ENCODE measurements around the gene ENTPD8.

ENTPD8 gene

DNA sequence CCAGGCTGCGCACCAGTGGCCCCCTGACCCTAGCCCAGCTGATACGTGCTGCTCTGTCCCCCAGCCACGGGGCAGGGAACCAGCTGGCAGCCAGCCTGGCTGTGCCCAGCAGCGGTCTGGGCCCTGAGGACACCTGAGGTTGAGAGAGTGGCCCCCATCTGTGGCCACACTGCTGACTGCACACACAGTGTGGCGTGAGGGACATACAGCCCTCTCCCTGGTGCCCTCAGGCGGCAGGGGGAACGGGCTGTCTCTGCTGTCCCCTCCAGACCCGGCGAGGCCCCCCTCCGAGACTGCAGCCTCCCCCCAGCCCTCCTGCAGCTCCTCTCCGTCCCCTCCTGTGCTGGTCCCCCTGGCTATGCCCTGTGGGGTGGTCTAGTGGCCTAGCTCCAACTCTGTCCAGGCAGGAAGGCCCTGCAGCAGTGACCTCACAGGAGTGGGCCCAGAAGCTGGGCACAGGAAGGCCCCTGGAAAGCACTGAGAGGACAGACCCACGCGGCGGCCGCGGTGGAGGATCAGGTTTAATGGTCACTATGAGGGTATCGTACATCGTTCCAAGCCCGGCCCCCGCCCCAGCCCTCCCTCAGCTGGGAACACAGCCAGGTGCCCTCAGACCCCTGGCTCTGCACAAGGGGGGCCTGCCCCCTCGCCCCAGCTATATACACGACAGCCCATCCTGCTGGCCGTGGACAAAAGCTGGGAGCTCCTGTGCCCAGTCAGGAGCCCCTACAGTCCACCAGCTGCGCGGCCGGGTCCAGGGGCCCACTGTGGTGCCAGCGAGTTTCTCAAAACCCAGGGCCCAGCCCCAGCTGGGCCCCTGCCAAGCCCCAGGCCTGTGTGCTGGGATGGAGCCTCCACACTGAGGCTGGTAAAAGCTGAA is 6.8 kb upstream of the ENTPD8 start:
- no peak for DNase-seq (ENCODE audit: low read depth)

DNA sequence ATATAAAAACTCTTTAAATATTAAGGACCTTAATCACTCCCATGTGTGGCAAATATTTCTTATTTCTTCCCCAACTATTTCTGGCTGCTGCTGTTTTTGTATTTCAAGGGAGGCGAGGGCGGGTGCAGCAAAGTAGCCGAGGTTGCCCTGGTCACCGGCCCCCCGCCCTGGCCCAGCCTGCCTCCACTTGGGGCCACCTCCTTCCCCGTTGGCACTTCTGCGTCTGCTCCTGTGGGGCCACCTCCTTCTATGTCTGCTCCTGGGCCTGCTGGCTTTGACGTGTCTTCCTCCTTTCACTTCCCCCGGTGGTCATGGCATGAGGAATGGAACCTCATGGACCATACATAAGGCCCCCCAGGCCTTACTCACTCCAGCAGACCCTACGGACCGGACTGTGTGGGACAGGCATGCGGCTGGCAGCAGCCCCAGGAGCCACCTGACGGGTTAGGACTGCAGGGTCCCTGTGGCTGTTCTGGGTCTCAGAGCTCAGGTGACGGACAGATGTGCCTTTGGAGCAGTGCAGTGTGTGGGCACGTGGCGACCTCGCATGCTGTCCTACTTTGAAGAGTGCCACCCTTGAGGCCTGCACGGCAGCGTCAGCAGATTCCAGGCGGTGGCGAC is 5.8 kb upstream of the ENTPD8 start:
- peak; percentile 36 for DNase-seq (ENCODE audit: low read depth)

DNA sequence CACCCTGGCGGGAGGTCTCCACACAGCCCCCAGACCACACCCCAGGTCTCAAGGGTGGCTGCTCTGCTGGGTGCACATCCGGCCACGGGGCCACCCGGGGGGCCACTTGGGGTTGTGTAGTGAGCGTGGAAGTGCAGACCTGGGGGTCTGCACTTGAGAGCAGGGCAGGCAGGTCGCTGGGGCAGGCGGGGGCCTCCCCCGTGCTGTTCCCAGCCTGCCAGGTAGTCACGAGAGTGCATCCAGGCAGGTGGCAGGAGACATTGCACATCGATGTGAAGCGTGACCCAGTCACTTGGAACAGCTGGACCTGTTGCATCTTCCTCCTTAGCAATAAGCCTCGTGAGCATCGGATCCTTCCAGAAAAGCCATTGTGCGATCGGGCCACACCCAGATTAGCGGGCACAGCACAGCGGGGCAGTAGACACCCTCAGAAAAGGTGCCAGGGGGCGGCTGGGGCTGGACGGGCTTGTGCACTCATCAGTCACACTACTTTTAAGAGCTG is 4.8 kb upstream of the ENTPD8 start:
- DNase-seq (ENCODE audit: low read depth) = no peak

DNA sequence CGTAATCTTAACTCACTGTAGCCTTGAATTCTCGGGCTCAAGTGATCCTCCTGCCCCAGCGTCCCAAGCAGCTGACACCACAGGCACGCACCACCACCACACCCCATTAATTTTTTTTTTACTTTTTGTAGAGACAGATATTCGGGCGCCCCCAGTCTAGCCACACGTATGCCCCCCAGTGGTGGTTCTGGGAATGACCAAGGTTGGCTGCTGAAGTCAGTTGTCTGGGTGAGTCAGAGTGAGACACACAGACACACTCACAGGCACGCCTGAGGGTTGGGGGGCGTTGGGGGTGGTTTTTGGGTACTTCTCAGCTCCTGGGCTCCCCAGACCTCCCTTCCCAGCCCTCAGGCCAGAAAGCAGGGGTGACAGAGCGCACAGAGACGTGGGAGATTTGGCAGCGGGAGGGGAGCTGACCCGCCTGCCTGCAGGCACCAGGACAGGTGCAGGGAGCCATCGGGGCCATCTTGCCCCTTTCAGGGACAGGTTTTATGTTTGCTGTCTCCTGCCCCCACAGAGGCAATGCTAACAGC is 4.2 kb upstream of the ENTPD8 start:
- DNase-seq (ENCODE audit: low read depth) = peak; percentile 80

DNA sequence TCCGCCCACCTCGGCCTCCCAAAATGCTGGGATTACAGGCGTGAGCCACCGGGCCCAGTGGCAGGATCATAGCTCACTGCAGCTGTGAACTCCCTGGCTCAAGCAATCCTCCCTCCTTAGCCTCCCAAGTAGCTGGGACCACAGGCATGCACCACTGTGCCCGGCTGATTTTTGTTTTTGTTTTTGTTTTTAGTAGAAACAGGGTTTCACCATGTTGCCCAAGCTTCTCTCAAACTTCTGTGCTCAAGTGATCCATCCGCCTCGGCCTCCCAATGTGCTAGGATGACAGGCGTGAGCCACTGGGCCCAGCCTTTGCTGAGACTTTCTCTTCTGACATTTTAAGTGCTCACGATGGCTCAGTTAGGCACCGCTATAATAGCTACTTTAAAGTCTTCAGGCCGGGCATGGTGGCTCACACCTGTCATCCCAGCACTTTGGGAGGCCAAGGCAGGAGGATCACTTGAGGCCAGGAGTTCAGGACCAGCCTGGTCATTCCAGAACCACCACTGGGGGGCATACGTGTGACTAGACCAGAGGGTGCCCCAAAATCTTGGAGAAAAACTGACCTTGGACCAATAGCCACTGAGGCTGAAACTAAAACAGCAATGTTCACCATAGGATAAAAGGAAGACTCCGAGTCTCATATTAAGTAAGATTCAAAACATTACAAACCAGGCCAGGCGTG is 3.1 kb upstream of the ENTPD8 start:
- no peak for DNase-seq (ENCODE audit: low read depth)

DNA sequence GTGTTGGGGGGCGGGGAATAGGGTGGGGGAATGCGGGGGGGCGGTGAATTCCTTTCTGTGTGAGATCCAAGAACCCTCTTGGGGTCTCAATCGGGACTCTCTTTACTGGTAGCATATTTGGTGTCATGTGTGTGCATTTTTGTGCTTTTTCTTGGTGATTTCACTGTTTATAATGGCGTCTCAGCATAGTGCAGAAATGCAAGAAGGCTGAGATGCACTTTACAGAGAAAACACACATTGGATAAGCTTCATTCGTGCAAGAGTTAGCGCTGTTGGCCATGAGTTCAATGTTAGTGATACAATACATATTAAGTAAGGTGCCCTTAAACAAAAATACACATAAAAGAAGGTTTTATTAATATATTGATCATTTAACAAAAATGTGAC is 771 bp upstream of the ENTPD8 start:
- no peak for DNase-seq (ENCODE audit: low read depth)

DNA sequence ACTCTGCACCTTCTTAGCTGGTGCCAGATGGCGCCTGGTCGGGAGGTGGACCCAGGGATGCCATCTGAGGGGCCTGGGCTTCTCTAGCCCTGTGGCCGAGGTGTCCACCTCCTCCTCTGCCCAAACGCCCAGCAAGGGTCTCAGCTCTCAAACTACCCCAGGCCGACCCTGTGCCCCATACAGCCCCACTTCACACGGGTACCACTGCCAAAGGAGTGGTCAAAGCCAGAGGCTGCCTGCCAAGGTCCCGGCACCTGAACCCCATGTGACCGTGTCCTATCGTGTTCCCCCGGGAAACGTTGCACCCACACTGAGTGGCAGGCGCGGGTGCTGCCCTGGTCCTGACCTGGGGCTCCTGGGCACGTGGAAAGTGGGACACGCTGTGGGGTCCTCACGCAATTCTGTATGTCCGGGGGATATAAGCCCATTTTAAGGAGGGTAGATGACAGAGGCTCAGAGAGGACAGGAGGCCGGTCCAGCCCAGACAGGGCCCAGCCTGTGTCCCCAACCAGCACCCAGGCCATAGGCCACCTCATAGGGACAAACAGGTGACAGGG is 1.9 kb downstream of the ENTPD8 start:
- no peak for DNase-seq (ENCODE audit: low read depth)

DNA sequence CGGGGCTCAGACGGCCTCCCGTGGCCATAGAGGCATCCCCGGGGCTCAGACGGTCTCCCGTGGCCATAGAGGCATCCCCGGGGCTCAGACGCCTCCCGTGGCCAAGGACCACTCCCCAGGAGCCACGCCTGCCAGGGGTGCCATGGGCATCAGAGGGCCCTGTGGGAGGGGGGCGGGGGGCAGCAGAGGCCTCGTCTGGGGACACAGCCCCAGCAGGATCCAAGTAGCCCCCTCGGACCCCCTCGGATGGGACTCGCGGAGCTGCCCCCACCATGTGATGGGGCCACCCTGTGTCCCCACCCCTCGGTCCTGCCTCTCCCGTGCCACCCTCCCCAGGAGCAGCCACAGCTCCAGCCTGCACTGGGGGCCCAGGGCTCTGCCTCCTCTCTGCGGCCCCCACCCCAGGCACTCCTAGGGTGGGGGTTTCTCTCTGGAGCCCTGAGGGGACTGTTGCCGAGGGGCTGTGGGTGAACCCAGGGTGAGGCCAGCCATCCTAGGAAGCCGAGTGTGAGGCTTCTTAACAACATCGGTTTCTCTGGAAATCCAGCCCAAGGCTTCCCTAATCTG is 2.5 kb downstream of the ENTPD8 start:
- no peak for DNase-seq (ENCODE audit: low read depth)

DNA sequence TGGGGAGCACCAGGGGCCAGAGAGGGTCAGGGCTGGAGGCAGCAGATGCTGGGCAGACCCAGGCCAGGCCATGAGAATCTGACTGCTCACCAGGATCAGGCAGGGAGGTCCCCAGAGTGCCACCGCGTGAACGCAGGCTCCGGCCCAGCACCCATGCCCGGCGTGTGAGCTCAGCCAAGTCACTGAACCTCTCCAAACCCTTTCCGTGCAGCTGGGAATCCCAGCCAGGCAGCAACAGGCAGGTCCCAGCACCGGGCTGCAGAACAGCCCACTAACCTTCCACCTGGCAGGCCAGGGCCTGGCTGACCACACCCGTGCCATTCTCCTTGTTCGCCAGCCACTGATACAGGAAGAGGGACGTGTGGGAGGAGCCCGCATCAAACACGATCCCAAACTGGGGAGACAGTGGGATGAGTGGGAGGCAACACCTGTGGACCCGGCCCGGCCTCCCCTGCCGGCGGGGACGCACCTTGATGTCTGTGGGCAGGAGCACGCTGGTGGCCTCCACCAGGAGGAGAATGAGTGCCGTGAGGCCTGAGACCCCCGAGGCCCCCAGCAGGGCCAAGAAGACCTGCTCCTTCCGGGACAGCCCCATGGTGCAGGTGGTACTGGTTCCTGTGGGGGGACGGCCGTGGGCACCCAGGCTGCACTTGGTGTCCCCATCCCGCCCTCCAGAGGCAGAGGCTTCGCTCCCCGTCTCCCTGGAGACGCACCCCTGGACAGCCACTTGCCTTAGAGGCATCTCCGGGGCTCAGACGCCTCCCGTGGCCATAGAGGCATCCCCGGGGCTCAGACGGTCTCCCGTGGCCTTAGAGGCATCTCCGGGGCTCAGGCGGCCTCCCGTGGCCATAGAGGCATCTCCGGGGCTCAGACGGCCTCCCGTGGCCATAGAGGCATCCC is 3.2 kb downstream of the ENTPD8 start:
- no peak for DNase-seq (ENCODE audit: low read depth)

DNA sequence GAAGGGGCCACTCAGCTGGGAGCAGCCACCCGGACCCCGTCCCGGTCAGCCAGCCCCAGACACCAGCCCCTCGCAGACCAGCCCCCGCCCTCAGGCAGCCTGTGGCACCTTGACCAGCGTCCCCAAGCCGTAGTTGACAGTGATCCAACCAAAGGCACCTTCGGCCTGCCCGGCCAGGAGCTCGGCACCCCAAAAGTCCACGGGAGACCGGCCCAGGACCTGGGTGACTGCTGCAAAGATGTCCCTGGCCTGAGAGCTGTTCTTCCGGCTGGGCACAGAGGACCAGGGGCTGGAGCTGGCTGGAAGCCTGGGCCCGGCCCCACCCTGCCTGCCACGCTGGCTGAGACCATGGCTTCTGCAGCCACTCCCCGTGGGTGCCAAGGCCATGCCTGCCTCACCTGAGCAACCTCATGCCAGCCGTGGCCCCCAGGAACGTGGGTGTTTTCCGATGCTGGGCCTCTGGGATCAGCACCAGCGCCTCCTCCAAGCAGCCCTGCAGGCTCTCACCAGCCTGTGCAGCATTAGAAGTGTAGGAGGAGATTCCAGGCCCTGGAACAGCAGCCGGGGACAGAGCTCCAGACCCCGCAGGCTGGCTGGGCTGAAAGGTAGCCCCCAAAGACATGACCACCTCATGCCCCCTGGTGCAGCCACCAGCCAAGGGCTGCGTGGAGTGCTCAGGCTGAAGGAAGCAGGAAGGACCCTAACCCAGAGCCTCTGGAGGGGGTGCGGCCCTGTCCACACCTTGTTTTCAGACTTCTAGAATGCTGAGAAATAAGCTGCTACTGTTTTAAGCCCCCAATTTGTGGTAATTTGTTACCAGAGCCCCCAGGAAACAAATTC is 4.2 kb downstream of the ENTPD8 start:
- DNase-seq (ENCODE audit: low read depth) = no peak

DNA sequence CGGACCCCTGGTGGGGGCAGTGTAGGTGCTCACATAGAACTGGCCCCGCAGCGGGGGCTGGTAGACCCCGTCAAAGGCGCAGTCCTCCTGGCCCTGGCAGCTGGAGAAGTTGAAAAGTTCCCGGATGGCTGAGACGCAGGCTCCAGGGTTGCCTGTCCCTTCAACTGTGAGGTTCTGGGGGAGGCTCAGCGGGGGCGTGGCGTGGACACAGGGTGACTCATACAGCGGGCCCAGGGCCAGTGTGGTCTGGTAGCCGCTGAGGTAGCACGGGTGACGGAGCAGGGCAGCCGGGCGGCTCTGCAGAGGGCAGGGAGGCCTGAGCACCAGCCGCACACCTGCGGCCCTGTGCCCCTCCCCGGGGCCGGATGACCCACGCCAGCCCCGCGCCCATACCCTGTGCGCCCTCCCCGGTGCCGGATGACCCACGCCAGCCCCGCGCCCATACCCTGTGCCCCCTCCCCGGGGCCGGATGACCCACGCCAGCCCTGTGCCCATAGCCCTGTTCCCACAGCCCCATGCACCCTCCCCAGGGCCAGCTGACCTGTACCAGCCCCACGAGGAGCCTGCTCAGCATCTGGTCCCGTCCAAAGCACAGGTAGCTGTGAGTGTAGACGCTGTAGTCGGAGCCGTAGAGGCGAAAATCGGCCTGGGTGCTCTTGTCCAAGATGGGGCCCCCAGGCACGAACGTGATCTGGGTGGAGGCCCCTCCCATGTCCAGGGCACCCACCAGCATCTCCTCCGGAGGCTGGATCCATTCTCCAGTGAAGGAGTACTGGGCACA is 5.0 kb downstream of the ENTPD8 start:
- DNase-seq (ENCODE audit: low read depth) = peak; percentile 86

DNA sequence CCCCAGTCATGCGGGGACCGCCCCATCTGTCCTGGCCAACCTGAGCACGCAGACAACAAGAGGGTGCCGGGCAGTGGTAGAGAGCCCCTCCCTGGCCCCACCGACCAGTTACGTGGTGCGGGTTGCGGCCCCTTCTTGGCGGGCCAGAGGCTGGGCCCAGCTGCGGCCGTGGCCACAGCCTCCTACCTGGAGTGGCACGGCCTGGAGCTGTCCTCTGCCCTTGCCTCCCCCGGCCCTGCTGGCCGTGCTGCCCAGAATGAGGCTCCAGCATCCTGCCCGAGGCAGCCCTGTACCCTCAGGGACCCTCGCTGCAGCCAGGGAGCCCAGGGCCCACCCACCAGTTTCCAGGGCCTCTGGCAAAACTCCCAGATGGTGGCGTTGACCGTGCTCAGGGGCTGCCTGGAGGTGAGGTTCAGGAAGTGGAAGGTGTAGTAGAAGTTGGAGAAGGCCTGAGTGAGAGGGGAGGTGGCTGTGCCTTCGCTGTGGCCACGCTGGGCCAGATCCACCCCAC is 5.7 kb downstream of the ENTPD8 start:
- no peak for DNase-seq (ENCODE audit: low read depth)

DNA sequence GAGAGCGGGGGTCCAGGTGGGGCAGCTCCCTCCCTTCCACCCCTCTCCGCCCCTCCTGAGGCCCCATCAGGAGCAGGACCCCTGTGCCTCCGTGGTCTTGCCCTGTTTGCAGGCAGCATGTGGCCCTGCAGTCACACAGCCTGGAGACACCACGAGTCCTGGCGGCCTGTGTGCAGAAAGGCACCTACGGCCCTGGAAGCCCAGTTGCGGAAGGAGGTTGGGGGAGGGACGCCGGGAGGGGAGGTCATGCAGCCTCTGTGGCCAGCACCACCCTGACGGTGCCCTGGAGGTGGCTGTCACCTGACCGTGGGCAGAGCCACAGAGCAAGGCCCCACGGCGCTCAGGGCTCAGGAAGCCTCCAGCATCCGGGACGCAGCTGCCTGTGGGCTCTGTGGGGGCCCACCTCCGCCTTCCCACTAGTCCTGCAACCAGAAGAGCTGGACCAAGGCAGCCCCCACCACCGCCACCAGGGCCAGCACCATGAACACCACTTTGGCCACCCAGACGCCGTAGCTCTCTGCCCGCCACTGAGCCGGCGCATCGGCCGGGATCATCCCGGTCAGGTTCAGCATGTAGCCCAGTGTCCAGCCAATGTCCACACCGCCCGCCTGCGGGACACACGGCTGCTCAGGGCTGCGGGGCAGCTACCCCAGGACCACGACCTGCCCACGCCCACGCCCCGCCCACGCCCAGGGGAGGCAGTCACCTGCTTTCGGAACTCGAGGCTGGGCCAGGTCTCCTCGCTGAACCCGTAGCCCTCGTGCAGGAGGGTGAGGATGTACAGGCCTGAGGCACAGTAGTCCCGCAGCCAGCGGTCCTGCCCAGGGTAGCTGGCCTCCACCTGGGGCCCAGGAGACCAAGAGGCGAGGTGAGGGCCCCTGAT is 6.4 kb downstream of the ENTPD8 start:
- DNase-seq (ENCODE audit: low read depth) = no peak

DNA sequence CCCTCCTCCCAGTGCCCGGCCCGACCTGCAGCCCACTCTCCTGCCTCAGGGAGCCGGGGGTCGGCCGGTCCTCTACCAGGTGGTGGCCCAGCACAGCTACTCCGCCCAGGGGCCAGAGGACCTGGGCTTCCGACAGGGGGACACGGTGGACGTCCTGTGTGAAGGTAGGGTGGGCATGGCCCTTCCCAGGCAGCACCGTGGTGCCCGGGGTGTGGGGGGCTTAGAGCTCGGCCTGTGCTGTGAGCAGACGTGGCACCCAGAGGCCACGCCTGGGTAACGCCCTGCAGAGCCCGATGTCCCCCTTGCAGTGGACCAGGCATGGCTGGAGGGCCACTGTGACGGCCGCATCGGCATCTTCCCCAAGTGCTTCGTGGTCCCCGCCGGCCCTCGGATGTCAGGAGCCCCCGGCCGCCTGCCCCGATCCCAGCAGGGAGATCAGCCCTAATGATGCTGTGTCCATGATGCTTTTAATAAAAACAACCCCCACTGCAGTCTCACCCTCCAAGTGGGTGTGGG is 7.2 kb downstream of the ENTPD8 start:
- DNase-seq (ENCODE audit: low read depth) = no peak

DNA sequence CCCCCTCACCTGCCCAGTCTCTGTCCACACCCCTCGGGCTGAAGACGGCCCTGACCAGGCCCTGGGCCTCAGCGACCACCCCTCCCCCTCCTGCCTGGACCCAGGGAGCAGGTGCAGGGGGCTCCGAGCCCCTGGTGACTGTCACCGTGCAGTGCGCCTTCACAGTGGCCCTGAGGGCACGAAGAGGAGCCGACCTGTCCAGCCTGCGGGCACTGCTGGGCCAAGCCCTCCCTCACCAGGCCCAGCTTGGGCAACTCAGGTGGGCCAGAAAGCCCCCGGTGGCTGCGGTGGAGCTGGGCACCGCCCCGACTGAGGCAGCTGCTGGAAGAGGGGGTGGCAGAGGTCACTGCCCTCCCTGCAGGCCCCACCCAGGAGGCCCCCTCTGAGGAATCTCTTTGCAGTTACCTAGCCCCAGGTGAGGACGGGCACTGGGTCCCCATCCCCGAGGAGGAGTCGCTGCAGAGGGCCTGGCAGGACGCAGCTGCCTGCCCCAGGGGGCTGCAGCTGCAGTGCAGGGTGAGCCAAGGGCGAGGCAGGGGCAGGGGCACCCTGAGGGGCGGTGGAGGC is 7.7 kb downstream of the ENTPD8 start:
- no peak for DNase-seq (ENCODE audit: low read depth)

DNA sequence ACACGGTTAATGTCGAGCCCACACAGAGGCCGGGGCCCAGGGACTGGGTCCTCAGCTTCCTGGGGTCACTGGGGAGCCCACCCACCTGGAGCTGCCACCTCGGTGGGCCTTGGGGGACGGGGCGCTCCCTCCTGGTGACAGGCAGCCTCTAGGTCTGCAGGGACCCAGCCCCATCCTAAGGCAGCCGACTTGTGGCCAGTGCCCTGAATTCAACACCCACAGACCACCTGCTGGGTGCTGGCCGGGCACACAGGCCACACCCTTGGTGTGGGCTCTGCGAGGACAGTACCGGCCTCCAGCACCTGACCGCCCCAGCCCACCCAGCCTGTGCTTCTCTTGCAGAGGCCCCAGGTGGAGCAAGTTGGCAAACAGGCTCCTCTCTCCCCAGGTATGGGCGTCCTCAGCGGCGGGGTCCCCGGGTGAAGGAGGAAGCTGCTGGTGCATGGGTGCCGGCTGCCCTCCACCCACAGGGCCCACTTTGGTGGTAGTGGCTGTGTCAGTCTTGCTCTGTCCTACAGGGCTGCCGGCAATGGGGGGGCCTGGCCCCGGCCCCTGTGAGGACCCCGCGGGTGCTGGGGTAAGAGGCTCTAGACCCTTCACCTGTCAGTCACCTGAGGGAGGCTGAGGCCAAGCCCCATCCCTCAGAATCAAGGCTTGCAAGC is 8.3 kb downstream of the ENTPD8 start:
- no peak for DNase-seq (ENCODE audit: low read depth)

DNA sequence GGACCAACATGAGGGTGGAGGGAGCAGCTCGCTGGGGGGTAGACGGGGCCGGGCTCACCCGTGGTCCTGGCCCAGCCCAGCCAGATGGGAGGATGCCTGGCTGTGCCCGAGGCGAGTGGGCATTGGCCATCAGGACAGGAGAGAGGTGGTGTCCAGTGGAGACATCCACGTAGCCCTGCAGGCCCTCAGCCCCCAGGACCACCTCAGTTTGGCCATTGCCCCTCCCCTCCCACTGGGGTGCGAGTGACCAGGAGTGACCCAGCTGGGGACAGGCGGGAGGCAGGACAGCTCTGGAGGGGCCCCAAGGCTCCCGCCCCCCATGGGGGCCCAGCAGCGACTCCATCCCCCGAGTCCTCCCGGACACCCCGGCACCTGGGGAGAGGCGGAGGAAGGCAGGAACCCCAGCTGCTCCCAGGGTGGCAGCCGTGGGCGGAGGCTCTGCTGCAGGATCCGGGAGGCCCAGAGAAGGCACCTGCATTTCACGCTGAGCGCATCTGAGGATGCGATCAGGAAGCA is 9.7 kb downstream of the ENTPD8 start:
- no peak for DNase-seq (ENCODE audit: low read depth)
